ENCODE results near the gene SLC35F4. TPM values are rescaled to one million over a fixed set of nuclear protein-coding genes. Genes with fewer than 3 reads are reported as not detected.

SLC35F4 gene
- total RNA-seq, 1 experiment from 2014 or later, result not detected

GRCh38 chr14:57656853-57657252 is 209.0 kb downstream of the SLC35F4 start:
- no peaks in the 10 kb centered on the region for H3K4me1 ChIP-seq (ENCODE audit: insufficient read depth, low read length)
- H3K9ac ChIP-seq (ENCODE audit: extremely low read depth, insufficient read length, low read length), result no peak overlapping the region
- no peaks in the 10 kb centered on the region for H4K20me1 ChIP-seq (ENCODE audit: control insufficient read depth, insufficient read depth, insufficient read length)
- no peak overlapping the region for H3K4ac ChIP-seq (ENCODE audit: low read depth, low read length)
- Mint-ChIP-seq H3K9me3 (no peaks in the 10 kb centered on the region), H3K4me3 (no peak overlapping the region), H3K4me1 (no peaks in the 10 kb centered on the region), H3K36me3 (ENCODE audit: insufficient read depth in 1 of 3, low read depth in 3 of 3) (no peaks in the 10 kb centered on the region), H3K27ac (no peak overlapping the region), H3K27me3 (ENCODE audit: low read depth) (no peaks in the 10 kb centered on the region)
- H3K27ac ChIP-seq (ENCODE audit: insufficient read length, low read depth, low read length), result no peak overlapping the region
- no peak overlapping the region for H4K91ac ChIP-seq (ENCODE audit: insufficient read length, low read depth, low read length)
- H4K5ac ChIP-seq (ENCODE audit: insufficient read length, low read depth, low read length), result no peak overlapping the region
- no peak overlapping the region for H3T11ph ChIP-seq (ENCODE audit: low read length)
- no peak overlapping the region for H4K8ac ChIP-seq (replicated peaks; ENCODE audit: insufficient read length, low read depth, low read length)
- H3K27me3 ChIP-seq (ENCODE audit: insufficient read depth, low read length), result no peaks in the 10 kb centered on the region
- no peak overlapping the region for H3K23ac ChIP-seq (ENCODE audit: insufficient read length, low read depth, low read length)
- no peak overlapping the region for H2AFZ ChIP-seq (ENCODE audit: low read length)
- no peak overlapping the region for H2BK15ac ChIP-seq (ENCODE audit: low read depth, low read length)
- H3K4me2 ChIP-seq (ENCODE audit: insufficient read depth, insufficient read length, low read length), result no peak overlapping the region
- H3K18ac ChIP-seq (ENCODE audit: insufficient read length, low read depth, low read length), result no peak overlapping the region
- no peak overlapping the region for H2BK20ac ChIP-seq (ENCODE audit: low read depth, low read length, poor library complexity, severe bottlenecking)
- no peak overlapping the region for H3K14ac ChIP-seq (ENCODE audit: insufficient read depth, low read length)
- H3K56ac ChIP-seq (ENCODE audit: insufficient read length, low read depth, low read length), result no peak overlapping the region
- H3K79me1 ChIP-seq (ENCODE audit: insufficient read depth, low read depth, low read length, poor library complexity, severe bottlenecking), result no peaks in the 10 kb centered on the region
- no peaks in the 10 kb centered on the region for H3K79me2 ChIP-seq (ENCODE audit: insufficient read depth, low read length)
- no peak overlapping the region for H2BK120ac ChIP-seq (ENCODE audit: low read depth, low read length, poor library complexity, severe bottlenecking)
- TF ChIP-seq CTCF (conservative IDR thresholded peaks at IDR 0.05), result no peak
- no peak overlapping the region for H2BK5ac ChIP-seq (ENCODE audit: insufficient read length, low read length)
- H2BK12ac ChIP-seq (ENCODE audit: insufficient read length, low read depth, low read length), result no peak overlapping the region
- no peak for DNase-seq
- no peaks in the 10 kb centered on the region for H3K9me3 ChIP-seq (ENCODE audit: control insufficient read depth, low read depth, low read length)
- H3K23me2 ChIP-seq (ENCODE audit: insufficient read length, low read depth, low read length, poor library complexity, severe bottlenecking), result no peaks in the 10 kb centered on the region
- no CpG with 5 or more reads among the region's 3 CpGs for WGBS (ENCODE audit: extremely low coverage, insufficient read length, low lambda C conversion rate)
- no peak overlapping the region for H2AK5ac ChIP-seq (ENCODE audit: insufficient read length, low read length)
